HepG2 (cell line): ENCODE results near the gene CCDC170. TPM values are rescaled to one million over a fixed set of nuclear protein-coding genes. Genes with fewer than 3 reads are reported as not detected.

Experiments used
- ATAC-seq: fragments of 200-7000 bp; cut with Tn5 transposase; 3 replicates; pipeline ENCODE4 v1.9.1; 2020; ENCODE audit warnings: mild to moderate bottlenecking, moderate library complexity
- BruUV-seq: library from RNA; stranded (reverse); fragments of 400-500 nt; replicated peaks from 2 replicates; lab custom pipeline; 2021; lab: Mats Ljungman, UMichigan
- CTCF ChIA-PET: fragments of 300-600 bp; formaldehyde crosslinking; extraction: SDS; loops from one replicate; lab custom pipeline; 2021; ENCODE audit warnings: low total read pairs, inconsistent platforms, low intra/inter-chr PET ratio; lab: Yijun Ruan, JAX
- POLR2A ChIA-PET: fragments of 350-600 bp; sonication (Branson Sonifier 250); formaldehyde crosslinking; loops from one replicate; lab custom pipeline; 2020; ENCODE audit warnings: antibody characterized with exemption, inconsistent platforms; lab: Yijun Ruan, JAX
- DNase-seq: peaks from one replicate; pipeline ENCODE4 v3.0.0-alpha.2; 2015; ENCODE audit warnings: low spot score
- FAIRE-seq: peaks from 3 replicates; lab custom pipeline; 2011; peaks lifted over from hg19 to GRCh38; lab: Jason Lieb, UNC
- H2AFZ ChIP-seq: one replicate; pipeline ENCODE4 v1.6.1; 2011; ENCODE audit warnings: low read length, inconsistent platforms
- H3K27ac ChIP-seq: fragments of 300-600 bp; 3 replicates; pipeline ENCODE4 v1.8.0; 2011; ENCODE audit warnings: mixed run types, mild to moderate bottlenecking, mixed read lengths, low read length, inconsistent platforms; ENCODE audit not compliant: insufficient read depth; ENCODE audit errors: extremely low read length
- H3K27me3 ChIP-seq, 2 experiments: fragments of 200-600 bp in 1 of 2; 2 replicates in 1 of 2; 3 replicates in 1 of 2; pipeline versions ENCODE4 v1.6.0 to v1.8.0; 2011; ENCODE audit warnings: low read length in 2 of 2, mild to moderate bottlenecking in 2 of 2, moderate library complexity in 2 of 2, inconsistent platforms in 1 of 2; ENCODE audit not compliant: insufficient read depth in 2 of 2, control insufficient read depth in 1 of 2
- H3K36me3 ChIP-seq, 2 experiments: fragments of 200-600 bp in 1 of 2; replicated peaks in 1 of 2; 2 replicates in 1 of 2; 3 replicates in 1 of 2; pipeline versions ENCODE4 v1.5.1 to v1.8.0; 2011; ENCODE audit warnings: low read length in 2 of 2, inconsistent platforms in 1 of 2; ENCODE audit not compliant: insufficient read depth in 2 of 2, control insufficient read depth in 1 of 2
- H3K4me1 ChIP-seq: 2 replicates; pipeline ENCODE4 v1.5.1; 2012; ENCODE audit warnings: low read length, inconsistent platforms; ENCODE audit not compliant: insufficient read depth
- H3K4me2 ChIP-seq: 2 replicates; pipeline ENCODE4 v1.6.0; 2011; ENCODE audit warnings: low read depth, low read length, inconsistent platforms
- H3K4me3 ChIP-seq, 3 experiments: fragments of 200-600 bp in 1 of 3; sonication (generic), shearing (Covaris generic) in 1 of 3; replicated peaks in 1 of 3; 2 replicates each; pipeline ENCODE4 v1.5.1; 2011 to 2016; ENCODE audit warnings: low read length in 3 of 3, inconsistent platforms in 2 of 3, low read depth in 2 of 3, mild to moderate bottlenecking in 2 of 3, control low read depth in 1 of 3, mixed read lengths in 1 of 3; ENCODE audit not compliant: insufficient read depth in 1 of 3
- H3K79me2 ChIP-seq: one replicate; pipeline ENCODE4 v1.6.1; 2011; ENCODE audit warnings: low read length, inconsistent platforms; ENCODE audit not compliant: insufficient read depth
- H3K9ac ChIP-seq: 2 replicates; pipeline ENCODE4 v1.6.0; 2011; ENCODE audit warnings: mild to moderate bottlenecking, low read depth, low read length, inconsistent platforms; ENCODE audit not compliant: insufficient read depth
- H3K9me3 ChIP-seq: 2 replicates; pipeline ENCODE4 v1.5.1; 2012; ENCODE audit warnings: mild to moderate bottlenecking, low read length
- H4K20me1 ChIP-seq: 2 replicates; pipeline ENCODE4 v1.6.0; 2011; ENCODE audit warnings: inconsistent platforms, mild to moderate bottlenecking, low read length, moderate library complexity; ENCODE audit not compliant: insufficient read depth
- ATM ChIP-seq: fragments of 450-650 bp; IDR thresholded peaks from 2 replicates; pipeline ENCODE4 v1.7.1; 2017; ENCODE audit warnings: mild to moderate bottlenecking, borderline replicate concordance
- BRD4 ChIP-seq: sonication (generic); formaldehyde crosslinking; IDR thresholded peaks from 2 replicates; pipeline ENCODE4 v1.4.0; 2020; ENCODE audit warnings: missing genetic modification reagents
- CCDC6 ChIP-seq: sonication (generic); formaldehyde crosslinking; IDR thresholded peaks from 2 replicates; pipeline ENCODE4 v1.8.1; 2022; ENCODE audit warnings: mild to moderate bottlenecking, missing genetic modification reagents, moderate library complexity
- FOXC1 ChIP-seq: sonication (generic); formaldehyde crosslinking; IDR thresholded peaks from 2 replicates; pipeline ENCODE4 v1.8.0; 2022; ENCODE audit warnings: mild to moderate bottlenecking, missing genetic modification reagents, borderline replicate concordance
- MBNL3 ChIP-seq: fragments of 250-450 bp; sonication (Bioruptor Pico); conservative IDR thresholded peaks from 2 replicates; pipeline ENCODE4 v1.8.0; 2022; ENCODE audit warnings: mild to moderate bottlenecking, inconsistent platforms
- MTF2 ChIP-seq: sonication (generic); formaldehyde crosslinking; IDR thresholded peaks from 2 replicates; pipeline ENCODE4 v1.5.0; 2020; ENCODE audit warnings: missing genetic modification reagents, borderline replicate concordance
- POLR2AphosphoS5 ChIP-seq: IDR thresholded peaks from 2 replicates; pipeline ENCODE4 v1.6.1; 2012; ENCODE audit warnings: low read depth, low read length
- TAF1 ChIP-seq: sonication (generic); formaldehyde crosslinking; IDR thresholded peaks from 2 replicates; pipeline ENCODE4 v1.4.0; 2020; ENCODE audit warnings: missing genetic modification reagents
- TBX3 ChIP-seq: fragments of 450-650 bp; IDR thresholded peaks from 2 replicates; pipeline ENCODE4 v1.6.1; 2017; ENCODE audit warnings: antibody characterized with exemption, mild to moderate bottlenecking, inconsistent platforms, borderline replicate concordance
- ZEB1 ChIP-seq: IDR thresholded peaks from 2 replicates; pipeline ENCODE4 v1.6.1; 2012; ENCODE audit warnings: mild to moderate bottlenecking, low read depth, inconsistent platforms; ENCODE audit not compliant: insufficient replicate concordance
- ZFAT ChIP-seq: sonication (generic); formaldehyde crosslinking; conservative IDR thresholded peaks from 2 replicates; pipeline ENCODE4 v1.8.1; 2023; ENCODE audit warnings: missing genetic modification reagents, inconsistent platforms
- ZNF775 ChIP-seq: sonication (generic); formaldehyde crosslinking; IDR thresholded peaks from 2 replicates; pipeline ENCODE4 v1.4.0; 2020; ENCODE audit warnings: missing genetic modification reagents, mild to moderate bottlenecking, moderate library complexity, borderline replicate concordance
- ZNF792 ChIP-seq: IDR thresholded peaks from 2 replicates; pipeline ENCODE4 v1.6.1; 2016
- WGBS: methylation state at CpG from one replicate; pipeline ENCODE4 v1.1.6; 2017; ENCODE audit warnings: low lambda C conversion rate; 5-methylcytosine and 5-hydroxymethylcytosine counted together
- in situ Hi-C: cut with HindIII; loops from 2 replicates; pipeline ENCODE4 v1.10.0; 2017; ENCODE audit warnings: low pct_unique_long_range_greater_than_20kb; ENCODE audit not compliant: extremely low pct_ligation_motif_present
- intact Hi-C: fragments of 100-400 bp; cut with micrococcal nuclease; formaldehyde crosslinking; loops from one replicate; pipeline ENCODE4 v1.10.0; 2022; ENCODE audit not compliant: unreplicated experiment
- polyA plus RNA-seq, 8 experiments: library from polyadenylated mRNA; depleted of rRNA in 3 of 8; stranded (reverse) in 7 of 8; unstranded in 1 of 8; fragments of >200 nt; fragmentation: Illumina TruSeq in 4 of 8; extraction: Trizol in 4 of 8; gene quantifications; 2 replicates each; pipeline versions ENCODE4 v1.2.1 to v1.2.3, GENCODE V29; 2011 to 2016; ENCODE audit warnings: low read depth in 4 of 8, missing spikeins in 1 of 8, mixed read lengths in 1 of 8; ENCODE audit not compliant: insufficient read depth in 1 of 8
- total RNA-seq, 5 experiments: library from RNA; depleted of rRNA; stranded (reverse); fragments of >200 nt; fragmentation: Illumina TruSeq; extraction: Trizol; gene quantifications; 2 replicates each; pipeline ENCODE4 v1.2.3, GENCODE V29; 2016; ENCODE audit warnings: low read depth in 1 of 5
- TF ChIP-seq, protein P1 (sequence below): sonication (generic); formaldehyde crosslinking; IDR thresholded peaks from 2 replicates; pipeline ENCODE4 v1.4.0; 2020; ENCODE audit warnings: low read depth, mild to moderate bottlenecking, missing genetic modification reagents
- TF ChIP-seq, protein P2 (sequence below): sonication (generic); formaldehyde crosslinking; conservative IDR thresholded peaks from 2 replicates; pipeline ENCODE4 v1.8.0; 2022; ENCODE audit warnings: missing genetic modification reagents
- TF ChIP-seq, protein P3 (sequence below): sonication (generic); formaldehyde crosslinking; IDR thresholded peaks from 2 replicates; pipeline ENCODE4 v1.9.0; 2021; ENCODE audit warnings: missing genetic modification reagents, borderline replicate concordance
- TF ChIP-seq, protein P4 (sequence below): sonication (generic); formaldehyde crosslinking; IDR thresholded peaks from 2 replicates; pipeline ENCODE4 v1.5.0; 2020; ENCODE audit warnings: missing genetic modification reagents
- TF ChIP-seq, protein P5 (sequence below): sonication (generic); formaldehyde crosslinking; IDR thresholded peaks from 2 replicates; pipeline ENCODE4 v1.8.1; 2023; ENCODE audit warnings: mild to moderate bottlenecking, inconsistent platforms, moderate library complexity, missing genetic modification reagents, borderline replicate concordance

Gene CCDC170
- total and polyA plus RNA-seq, 2 of the 13 experiments (the other 11 are each of a cell fraction or from before 2014, with no cell fraction given) = 0.90 to 5.1 TPM

DNA sequence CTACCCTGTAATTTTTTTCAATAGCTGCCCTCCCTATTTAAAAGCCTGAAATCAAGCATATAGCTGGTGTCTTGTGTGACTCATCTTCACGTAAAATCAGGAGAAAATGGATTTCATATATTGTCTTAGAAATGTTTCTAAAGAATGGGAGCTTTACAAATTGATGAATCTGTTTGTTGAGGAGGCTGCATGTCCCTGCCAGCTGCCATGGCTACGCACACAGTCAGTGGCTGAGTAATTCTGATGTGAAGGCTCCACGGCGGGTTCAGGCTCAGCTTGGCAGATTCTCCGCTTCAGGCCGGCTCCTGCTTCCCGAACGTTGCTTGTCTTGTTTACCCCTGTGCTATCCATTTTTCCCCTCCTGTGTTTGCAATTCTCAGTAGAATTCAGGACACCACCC, 82.8 kb downstream of the CCDC170 start:
- no peak overlapping the region for H3K4me2 ChIP-seq
- ChIA-PET POLR2A (no interaction called here), CTCF (no interaction called here)
- FAIRE-seq (no peak), DNase-seq (no peak), ATAC-seq (no peak)
- no peak overlapping the region for H3K4me3 ChIP-seq
- no peak overlapping the region for H3K9ac ChIP-seq
- BruUV-seq = no TSS peak
- H3K9me3 ChIP-seq = no peaks in the 10 kb centered on the region
- H3K36me3 ChIP-seq = no peaks in the 10 kb centered on the region; a peak in 1 of 5 replicates
- H3K79me2 ChIP-seq = no peaks in the 10 kb centered on the region
- intact Hi-C loops = no loop called here
- H2AFZ ChIP-seq = no peak overlapping the region
- H3K4me1 ChIP-seq = no peaks in the 10 kb centered on the region
- no peak for TF ChIP-seq MBNL3
- no peak for TF ChIP-seq ZFAT (CRISPR knock-in tag)
- no peak for TF ChIP-seq POLR2AphosphoS5
- no peak for TF ChIP-seq BRD4 (CRISPR knock-in tag)
- TF ChIP-seq, protein P1, sequence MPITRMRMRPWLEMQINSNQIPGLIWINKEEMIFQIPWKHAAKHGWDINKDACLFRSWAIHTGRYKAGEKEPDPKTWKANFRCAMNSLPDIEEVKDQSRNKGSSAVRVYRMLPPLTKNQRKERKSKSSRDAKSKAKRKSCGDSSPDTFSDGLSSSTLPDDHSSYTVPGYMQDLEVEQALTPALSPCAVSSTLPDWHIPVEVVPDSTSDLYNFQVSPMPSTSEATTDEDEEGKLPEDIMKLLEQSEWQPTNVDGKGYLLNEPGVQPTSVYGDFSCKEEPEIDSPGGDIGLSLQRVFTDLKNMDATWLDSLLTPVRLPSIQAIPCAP = no peak
- TF ChIP-seq, protein P2, sequence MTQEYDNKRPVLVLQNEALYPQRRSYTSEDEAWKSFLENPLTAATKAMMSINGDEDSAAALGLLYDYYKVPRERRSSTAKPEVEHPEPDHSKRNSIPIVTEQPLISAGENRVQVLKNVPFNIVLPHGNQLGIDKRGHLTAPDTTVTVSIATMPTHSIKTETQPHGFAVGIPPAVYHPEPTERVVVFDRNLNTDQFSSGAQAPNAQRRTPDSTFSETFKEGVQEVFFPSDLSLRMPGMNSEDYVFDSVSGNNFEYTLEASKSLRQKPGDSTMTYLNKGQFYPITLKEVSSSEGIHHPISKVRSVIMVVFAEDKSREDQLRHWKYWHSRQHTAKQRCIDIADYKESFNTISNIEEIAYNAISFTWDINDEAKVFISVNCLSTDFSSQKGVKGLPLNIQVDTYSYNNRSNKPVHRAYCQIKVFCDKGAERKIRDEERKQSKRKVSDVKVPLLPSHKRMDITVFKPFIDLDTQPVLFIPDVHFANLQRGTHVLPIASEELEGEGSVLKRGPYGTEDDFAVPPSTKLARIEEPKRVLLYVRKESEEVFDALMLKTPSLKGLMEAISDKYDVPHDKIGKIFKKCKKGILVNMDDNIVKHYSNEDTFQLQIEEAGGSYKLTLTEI = no peak
- no peak for TF ChIP-seq ZEB1
- TF ChIP-seq ZNF792 (CRISPR knock-in tag) = no peak
- TF ChIP-seq MTF2 (CRISPR knock-in tag) = no peak
- TF ChIP-seq, protein P3, sequence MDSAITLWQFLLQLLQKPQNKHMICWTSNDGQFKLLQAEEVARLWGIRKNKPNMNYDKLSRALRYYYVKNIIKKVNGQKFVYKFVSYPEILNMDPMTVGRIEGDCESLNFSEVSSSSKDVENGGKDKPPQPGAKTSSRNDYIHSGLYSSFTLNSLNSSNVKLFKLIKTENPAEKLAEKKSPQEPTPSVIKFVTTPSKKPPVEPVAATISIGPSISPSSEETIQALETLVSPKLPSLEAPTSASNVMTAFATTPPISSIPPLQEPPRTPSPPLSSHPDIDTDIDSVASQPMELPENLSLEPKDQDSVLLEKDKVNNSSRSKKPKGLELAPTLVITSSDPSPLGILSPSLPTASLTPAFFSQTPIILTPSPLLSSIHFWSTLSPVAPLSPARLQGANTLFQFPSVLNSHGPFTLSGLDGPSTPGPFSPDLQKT (CRISPR knock-in tag) = no peak
- TF ChIP-seq, protein P4, sequence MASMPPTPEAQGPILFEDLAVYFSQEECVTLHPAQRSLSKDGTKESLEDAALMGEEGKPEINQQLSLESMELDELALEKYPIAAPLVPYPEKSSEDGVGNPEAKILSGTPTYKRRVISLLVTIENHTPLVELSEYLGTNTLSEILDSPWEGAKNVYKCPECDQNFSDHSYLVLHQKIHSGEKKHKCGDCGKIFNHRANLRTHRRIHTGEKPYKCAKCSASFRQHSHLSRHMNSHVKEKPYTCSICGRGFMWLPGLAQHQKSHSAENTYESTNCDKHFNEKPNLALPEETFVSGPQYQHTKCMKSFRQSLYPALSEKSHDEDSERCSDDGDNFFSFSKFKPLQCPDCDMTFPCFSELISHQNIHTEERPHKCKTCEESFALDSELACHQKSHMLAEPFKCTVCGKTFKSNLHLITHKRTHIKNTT (CRISPR knock-in tag) = no peak
- TF ChIP-seq TAF1 = no peak
- TF ChIP-seq, protein P5, sequence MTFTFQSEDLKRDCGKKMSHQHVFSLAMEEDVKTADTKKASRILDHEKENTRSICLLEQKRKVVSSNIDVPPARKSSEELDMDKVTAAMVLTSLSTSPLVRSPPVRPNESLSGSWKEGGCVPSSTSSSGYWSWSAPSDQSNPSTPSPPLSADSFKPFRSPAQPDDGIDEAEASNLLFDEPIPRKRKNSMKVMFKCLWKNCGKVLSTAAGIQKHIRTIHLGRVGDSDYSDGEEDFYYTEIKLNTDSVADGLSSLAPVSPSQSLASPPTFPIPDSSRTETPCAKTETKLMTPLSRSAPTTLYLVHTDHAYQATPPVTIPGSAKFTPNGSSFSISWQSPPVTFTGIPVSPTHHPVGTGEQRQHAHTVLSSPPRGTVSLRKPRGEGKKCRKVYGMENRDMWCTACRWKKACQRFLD (CRISPR knock-in tag) = no peak
- TF ChIP-seq ATM = no peak
- no peak for TF ChIP-seq TBX3
- TF ChIP-seq ZNF775 (CRISPR knock-in tag) = no peak
- TF ChIP-seq CCDC6 (CRISPR knock-in tag) = no peak
- no peak for TF ChIP-seq FOXC1
- no peak overlapping the region for H3K27ac ChIP-seq
- no peaks in the 10 kb centered on the region for H4K20me1 ChIP-seq
- no peaks in the 10 kb centered on the region for H3K27me3 ChIP-seq
- WGBS = 90% methylated on average over 8 of the region's 8 CpGs
- in situ Hi-C loops = no loop called here
